NCI-H2029 (cell line): ENCODE measurements around the gene PPFIBP2.
"Not testable (repeated sequence)": the region's sequence is repeated elsewhere in the genome, so short reads cannot be mapped to it uniquely, and the experiment has no call there.

Source experiments
- DNase-seq: peaks from one replicate; lab custom pipeline; 2025; lab: John Stamatoyannopoulos, UW

PPFIBP2 gene

DNA sequence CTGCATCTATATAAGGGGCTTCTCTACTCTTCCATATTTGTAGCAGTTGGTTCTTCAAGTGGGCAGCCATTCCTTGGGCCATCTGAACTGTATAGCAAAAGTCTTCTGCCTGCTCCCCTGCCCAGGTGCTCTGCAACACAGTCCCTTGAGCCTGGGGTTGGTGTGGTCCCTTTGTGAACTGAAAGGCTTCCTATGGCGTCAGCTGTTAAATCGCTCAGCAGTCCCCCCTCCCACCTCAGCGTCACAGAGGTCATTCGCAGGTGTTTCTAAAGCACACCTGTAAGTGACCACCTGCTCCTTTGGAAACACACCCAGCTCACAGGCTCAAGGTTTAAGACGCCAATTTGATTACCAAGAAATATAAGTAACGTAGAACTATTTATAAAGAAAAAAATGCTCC, 122.6 kb downstream of the PPFIBP2 start:
- no peak for DNase-seq

DNA sequence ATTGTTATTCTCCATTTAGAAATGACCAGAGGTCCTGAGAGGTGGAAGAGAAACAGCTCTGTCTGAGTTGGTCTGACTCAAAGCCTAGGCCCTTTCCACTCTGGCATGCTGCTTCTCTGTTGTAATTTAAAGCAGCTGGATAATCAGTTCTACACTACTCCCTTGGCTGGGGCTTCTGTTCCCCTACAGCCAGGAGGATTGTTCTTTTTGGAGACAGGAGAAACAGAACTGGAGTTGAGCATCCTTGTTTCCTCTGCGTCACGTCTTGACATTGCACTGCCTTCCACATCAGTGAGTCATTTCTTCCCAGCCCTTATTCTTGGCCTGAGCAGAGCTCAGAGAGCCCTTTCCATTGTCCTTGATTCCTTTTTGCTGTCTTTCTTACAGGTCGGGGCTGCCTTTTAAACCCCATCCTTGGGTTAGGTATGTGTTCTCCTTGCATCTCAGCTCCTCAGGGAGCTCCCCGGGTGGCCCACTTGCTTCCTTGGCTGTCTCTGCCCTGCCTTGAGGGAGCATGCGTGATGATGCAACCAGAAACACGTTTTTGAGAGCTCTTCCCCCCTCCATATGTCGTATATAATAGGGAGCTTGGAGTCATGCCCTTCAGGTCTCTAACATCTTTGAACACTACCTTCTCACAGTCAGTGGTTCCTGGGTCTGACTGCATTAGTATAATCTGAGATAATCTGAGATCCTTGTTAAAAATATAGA, 123.8 kb downstream of the PPFIBP2 start:
- DNase-seq = no peak

DNA sequence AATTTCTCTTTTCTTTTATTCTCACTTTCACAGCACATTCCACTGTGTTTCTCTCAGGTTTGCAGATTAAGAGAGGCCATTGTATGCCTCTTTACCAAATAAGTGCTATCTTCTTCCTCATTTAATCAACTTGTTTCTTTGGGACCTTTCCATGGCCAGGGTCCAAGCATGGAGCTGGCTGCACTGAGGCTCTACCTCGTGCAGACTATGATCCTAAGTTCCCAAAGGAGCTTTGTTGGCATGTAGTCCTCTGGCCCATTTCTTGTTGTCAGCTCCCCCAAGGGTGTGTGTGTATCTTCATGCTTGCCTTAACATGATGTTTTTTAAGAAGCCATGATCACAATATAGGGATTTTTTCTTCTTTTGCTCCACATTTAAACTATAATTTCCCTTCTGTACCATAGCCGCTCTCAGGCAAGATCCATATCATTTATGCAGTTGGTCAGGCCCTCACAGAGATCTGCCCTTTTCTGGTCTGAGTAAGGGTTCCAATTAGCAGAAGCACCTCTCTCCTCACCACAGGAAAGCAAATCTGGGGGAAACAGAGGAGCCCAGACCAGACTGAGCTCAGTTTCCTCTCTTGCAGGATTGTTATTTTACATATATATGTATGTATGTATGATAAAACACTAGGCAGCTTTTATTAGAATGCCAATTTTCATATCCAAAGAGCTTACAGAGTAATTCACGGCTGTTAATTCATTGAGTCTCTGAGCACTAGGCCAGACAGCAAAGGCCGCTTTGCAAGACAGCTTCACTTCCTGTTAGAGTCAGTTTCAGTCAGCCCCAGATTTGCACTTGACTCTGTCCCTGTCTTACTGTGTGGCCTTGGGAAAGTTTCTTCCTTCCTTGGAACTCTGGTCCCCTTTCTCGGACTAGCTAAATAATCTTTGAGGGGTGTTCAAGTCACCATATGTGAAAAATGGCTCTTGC, 125.2 kb downstream of the PPFIBP2 start:
- DNase-seq = no peak

- DNase-seq = no peak
Measured at GRCh38 chr11:7639643-7640025, 125.8 kb downstream of the PPFIBP2 start.

DNA sequence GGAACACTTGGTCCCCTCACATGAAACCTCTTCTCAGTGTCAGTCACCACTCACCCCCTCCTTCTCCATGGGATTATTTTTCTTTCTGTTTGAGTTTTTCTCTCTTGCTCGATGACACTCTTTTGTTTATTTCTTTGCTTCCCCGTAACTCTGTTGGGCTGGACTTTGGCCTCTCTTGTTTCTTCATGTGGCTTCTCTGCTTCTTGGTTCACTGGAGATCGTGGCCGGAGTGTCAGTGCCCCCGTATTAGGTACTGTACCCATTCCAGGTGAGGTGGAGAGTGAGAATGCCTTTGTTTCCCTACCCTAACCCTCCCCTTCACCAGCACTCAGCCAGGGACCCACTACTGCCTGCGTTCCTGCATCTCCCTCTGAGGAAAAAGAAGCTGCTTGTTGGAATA, 127.0 kb downstream of the PPFIBP2 start:
- DNase-seq = no peak

DNA sequence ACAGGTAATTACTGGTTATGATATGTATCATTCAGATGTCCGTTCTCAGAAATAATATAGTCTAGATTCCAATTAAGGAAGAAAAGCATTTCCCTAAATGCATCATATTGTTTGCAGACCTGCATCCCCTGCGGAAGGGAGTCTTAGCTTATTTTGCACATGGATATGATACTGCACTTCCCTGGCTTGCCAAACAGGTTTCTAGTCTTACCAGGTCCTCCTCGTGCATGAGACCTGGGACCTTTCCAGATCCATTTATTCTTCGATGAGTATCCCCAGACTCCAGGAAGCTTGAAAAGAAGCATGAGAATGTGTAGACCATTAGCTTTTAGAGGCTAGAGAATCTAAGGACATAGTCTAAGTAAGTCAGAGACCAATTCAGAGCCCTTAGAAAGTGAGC, 128.9 kb downstream of the PPFIBP2 start:
- DNase-seq = peak; percentile 10

DNA sequence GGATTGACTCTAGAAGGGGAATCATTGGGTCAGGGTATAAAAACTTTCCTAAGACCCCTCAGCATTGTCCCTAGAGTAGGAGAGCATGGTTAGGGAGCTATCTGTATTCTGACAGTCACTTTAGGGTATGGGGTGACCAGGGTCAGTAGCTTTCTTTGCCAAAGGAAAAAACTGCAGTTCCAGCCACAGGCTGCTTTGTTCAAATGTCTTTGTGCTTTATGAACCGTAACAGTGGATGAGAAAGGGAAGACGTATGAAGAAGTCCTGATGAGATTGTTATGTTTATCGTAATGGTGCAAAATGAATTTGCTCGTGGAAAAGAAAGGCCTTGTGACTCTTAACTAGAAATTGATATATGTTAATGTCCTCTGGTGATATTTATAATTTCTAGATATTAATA, 129.5 kb downstream of the PPFIBP2 start:
- DNase-seq = no peak

DNA sequence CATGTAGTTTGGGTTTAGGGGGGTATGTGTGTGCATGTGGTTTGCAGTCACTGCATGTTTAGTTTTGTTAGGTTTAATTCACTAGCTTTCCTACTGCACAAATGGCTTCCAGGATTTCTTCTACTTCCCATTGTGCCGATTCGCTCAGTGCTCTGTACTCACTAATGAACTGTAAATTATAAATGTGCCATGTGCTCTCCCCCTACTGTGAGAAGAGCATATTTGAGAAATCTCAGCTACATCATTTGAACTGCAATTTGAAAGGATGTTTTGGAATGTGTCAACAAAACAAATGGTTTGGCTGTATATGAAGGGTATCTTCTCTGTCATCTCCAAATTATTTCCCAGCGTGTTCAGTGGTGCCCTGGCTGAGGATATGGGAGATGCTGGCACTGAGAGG, 131.4 kb downstream of the PPFIBP2 start:
- DNase-seq = no peak

DNA sequence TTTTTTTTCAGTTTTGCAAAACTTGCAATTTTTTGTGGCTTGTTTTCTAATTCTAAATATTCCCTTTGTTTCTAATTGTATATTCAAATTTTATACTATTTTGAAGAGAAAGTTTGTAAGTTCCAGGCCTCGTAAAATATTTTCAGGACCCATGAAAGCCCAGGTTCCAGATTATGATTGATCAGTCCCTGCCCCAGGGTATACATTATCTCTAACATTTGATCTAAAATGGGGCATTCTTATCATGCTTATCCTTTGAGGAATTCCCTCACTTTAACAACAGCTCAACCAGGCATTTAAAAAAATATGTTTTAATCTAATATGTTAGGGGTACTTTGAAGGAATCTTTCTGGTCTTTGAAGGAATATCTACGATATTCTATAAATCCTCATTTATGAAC, 133.1 kb downstream of the PPFIBP2 start:
- DNase-seq = no peak

GRCh38 chr11:7648264-7648663, 134.5 kb downstream of the PPFIBP2 start:
- no peak for DNase-seq

DNA sequence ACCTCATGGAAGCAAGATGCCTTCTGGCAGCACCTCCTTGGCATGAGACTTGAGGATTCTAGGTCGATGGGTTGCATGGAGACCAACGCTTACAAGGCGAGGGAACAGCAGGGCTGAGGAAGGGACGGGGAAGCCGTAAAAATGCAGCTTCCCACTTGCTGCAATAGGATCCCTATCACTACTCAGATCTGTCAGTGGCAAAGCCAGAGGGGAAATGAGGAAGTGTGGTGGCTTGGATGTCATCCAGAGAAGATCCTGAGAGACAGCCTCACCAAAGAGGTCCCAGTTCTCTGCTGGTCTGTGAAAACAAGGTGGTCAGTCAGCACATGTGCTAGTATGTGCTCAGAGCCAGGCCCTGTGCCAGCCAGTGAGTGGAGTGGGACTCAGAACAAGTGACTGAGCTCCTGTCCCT, 137.3 kb downstream of the PPFIBP2 start:
- DNase-seq = no peak

GRCh38 chr11:7651700-7652099, 137.9 kb downstream of the PPFIBP2 start:
- no peak for DNase-seq

DNA sequence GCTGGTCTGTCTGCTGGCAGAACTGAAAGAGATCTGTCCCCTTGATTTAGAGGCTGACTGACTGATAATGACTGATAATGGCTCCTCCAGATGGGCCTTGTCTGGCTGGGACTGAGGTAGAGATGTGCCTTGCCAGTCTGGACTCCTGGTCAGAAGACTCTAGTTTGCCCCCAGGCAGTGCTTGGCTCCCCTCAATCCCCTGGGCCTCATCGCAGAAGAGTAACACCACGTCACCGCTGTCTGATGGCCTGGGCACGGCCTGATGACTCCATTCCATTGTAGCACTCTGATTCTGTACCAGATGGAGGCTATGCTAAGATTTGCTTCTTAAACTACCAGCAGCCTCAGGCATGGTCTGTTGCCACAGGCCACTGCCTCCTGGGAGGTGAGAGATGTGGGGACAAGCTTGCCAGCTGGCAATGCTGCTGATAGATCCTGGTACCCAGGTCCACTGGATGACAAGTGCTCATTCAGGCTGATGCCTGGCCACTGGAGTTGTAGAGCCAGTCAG, 140.5 kb downstream of the PPFIBP2 start:
- DNase-seq = no peak

DNA sequence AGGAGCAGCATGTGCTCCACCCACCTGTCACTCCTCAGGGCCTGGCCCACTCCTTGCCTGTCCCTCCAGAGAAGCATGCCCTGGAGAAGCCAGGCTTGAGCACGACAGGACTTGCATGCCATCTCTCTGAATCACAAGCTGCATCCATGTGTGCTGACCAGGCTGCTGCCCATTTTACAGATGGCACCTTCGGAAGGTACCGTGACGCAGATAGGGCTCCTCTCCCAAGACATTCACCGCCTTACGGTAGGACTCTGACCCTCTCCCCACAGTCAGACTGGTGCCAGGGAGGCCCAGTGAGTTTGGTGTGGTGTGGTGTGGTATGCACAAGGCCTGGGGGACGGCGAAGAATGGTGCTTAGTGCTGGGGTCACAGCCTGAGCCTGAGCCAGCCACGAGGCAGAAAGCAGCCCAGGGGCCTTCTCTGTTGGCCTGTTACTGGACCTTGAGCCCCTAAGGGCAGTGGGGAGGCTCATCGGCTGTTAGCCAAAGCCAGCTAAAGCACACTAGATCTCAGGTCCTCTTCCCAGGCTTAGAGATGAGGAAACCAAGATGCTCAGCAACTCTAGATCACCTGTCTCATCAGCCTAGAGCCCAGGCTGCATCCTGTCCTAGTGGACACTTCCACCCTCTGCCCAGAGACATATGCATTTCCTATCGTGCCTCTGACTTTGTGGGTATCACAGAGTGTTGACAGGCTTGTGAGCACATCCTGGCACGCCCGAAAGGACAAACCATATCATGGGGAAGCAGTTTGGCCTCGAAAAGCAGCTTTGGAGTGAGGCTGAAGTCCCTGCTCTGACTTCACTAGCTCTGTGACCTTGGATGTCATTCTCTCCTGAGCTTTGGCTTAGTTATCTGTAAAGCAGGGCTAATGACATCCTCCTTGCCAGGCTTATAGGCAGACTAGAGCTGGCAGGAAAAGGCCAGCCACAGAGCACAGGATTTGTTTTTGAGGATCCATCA, 141.7 kb downstream of the PPFIBP2 start:
- no peak for DNase-seq

DNA sequence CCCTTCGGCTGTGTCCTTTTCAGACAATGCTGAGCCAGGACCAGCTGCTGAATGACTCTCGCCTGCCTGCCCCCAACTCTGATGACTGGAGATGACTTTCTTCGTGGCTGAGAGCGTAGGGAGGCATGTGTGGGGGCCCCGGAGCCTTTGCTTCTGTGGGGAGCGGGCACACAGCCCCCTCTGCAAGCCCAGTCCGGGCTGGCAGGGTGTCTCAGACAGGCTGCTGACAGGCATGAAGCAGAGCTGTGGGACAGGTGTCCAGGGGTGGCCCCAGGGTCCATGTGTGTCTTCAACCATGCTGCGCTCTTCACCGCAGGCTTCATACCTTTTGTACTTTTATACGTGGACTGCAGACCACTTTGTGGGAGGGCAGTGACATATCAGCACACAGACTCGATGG, 142.9 kb downstream of the PPFIBP2 start:
- no peak for DNase-seq

DNA sequence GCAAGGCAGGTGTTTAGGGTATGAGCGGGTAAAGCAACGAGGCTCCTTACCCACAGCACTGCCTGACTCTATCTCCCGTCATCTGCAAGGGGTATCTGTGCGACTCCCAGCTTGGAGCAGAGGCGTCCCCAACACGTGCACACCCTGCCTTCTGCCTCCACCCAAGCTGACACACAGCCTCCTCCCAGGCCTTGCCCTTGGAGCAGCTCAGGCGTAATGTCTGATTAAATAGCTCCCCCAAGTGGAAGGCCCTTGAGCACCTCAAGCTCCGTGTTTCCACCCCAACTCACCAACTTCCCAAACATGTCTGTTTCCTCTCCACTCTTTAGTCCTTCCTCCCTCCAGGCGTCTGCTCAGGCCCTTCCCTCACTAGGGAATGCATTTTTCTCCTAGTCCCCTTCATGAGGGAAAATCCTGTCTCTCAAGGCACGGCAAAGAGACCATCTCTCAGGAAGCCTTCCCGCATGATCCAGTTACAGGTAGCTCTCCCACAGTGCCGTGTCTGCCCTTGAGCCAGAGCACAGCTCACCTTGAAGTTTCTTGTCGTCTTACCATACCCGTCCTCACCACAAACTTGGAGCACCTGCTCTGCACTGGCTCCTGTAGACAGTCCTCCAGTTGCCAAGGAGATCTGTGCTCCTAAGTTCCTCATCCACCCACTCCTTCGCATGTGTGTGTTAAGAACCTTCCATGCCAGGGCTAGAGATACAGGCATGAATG, 143.7 kb downstream of the PPFIBP2 start:
- no peak for DNase-seq

GRCh38 chr11:7663531-7663930, 149.7 kb downstream of the PPFIBP2 start:
- DNase-seq = not testable (repeated sequence)

DNA sequence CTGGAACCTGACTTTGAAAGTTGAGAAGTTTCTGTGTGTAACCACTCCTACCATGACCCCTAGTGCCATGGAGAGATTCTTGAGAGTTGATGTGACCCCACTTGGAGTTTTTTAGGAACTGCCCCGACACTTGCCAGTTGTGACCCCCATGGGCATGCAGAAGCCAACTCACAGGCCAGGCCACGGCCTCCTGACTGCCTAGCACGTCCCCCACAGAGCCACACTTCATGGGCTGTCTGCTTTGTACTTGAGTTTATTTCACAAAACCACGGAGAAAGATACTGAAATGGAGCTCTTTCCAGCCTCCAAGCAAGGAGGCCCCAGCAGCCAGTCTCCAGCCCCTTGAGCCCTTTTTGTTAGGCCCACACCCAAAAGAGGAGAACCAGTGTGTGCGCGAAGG, 151.1 kb downstream of the PPFIBP2 start:
- DNase-seq = no peak

DNA sequence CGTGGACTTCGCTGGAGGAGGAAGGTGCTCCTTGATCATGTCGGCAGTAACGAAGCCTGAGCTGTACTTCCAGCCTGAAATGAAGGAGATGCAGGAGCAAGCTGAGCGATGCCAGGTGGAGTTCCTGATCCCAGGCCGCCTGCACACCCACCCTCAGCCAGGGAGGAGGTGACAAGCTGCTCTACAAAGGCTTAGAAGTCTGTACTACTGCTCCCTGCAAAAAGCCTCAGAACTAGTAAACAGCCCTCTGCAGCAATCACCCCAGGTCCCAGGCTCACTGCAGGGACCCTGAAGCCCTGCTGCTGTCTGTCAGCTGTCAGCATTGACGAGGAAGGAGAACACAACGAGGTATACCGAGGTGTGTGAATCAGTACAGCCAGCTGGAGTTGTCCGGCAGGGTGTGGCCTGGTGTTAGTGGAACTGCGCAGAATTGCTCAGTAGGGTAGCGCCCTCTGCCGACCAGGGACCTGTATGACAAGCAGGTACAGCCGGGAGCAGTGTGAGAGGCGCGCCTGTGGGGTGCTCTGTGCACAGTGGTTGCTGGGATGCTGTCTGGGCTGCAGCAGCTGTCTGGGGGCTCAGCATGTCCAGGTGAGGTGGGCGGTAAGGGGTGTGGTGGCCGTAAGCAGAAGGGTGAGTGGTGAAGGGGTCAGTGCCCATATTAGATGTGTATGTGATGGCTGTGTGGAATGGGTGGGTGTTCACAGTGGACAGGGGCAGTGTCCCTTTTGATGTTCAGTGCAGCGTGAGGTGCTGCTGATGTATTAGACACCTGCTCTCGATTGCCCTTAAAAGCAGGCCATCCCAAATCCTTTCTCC, 151.9 kb downstream of the PPFIBP2 start:
- DNase-seq = peak; percentile 58

DNA sequence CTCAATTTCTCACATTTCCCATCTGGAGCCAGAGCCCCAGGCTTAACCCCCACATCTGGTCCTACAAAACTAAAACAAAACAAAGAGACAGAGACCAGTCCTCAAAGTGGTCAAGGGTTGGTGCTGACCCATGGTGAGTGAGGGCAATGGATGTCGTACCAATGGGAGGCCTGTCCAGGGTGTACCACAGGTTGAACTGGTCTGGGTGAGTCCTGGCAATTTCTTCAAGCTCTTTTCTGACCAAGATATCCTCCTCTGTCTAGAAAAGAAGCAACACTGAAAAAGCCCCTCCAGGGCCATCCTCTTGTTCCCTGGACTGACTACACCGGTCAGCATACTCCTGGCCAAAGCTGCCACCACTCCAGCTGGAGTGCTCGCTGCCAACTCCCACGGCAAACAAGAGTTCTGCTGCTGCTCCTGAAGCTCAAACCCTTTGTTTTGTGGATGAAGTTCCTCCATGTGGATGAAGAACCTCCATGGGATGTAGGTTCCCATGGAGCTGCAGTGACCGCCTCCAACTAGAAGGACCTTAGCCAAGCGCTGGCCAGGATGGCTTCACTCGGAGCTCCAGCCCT, 152.6 kb downstream of the PPFIBP2 start:
- no peak for DNase-seq
